MM.1S (cell line): ENCODE results near the gene NCBP1.

Source experiments
- EZH2phosphoT487 ChIP-seq: fragments of 300-600 bp; sonication (generic); IDR thresholded peaks from 2 replicates; pipeline ENCODE4 v1.6.1; 2018; ENCODE audit warnings: antibody characterized with exemption, low read length
- TF ChIP-seq, protein P1 (sequence below): fragments of 300-600 bp; sonication (generic); IDR thresholded peaks from 2 replicates; pipeline ENCODE4 v1.5.1; 2016; ENCODE audit warnings: antibody characterized with exemption, low read length, mixed read lengths

DNA sequence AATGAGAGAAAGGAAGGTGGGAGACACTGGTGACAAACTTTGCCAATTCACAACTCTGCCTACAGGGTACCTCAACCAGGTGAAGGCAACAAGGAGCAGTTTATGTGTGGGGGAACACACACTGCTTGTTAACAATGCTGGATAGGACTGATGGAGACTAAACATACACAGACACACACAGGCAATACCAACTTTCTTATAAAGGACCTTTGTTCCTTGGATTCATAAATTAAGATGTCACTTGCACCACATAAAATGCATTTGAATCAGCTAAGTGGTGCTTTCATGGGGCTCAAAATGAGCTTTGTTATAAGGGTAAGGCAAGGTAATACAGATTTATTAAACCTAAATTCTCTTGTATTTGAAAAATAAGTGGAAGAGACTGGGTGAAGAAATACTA is 4.5 kb upstream of the NCBP1 start:
- TF ChIP-seq, protein P1, sequence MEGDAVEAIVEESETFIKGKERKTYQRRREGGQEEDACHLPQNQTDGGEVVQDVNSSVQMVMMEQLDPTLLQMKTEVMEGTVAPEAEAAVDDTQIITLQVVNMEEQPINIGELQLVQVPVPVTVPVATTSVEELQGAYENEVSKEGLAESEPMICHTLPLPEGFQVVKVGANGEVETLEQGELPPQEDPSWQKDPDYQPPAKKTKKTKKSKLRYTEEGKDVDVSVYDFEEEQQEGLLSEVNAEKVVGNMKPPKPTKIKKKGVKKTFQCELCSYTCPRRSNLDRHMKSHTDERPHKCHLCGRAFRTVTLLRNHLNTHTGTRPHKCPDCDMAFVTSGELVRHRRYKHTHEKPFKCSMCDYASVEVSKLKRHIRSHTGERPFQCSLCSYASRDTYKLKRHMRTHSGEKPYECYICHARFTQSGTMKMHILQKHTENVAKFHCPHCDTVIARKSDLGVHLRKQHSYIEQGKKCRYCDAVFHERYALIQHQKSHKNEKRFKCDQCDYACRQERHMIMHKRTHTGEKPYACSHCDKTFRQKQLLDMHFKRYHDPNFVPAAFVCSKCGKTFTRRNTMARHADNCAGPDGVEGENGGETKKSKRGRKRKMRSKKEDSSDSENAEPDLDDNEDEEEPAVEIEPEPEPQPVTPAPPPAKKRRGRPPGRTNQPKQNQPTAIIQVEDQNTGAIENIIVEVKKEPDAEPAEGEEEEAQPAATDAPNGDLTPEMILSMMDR = no peak
- TF ChIP-seq EZH2phosphoT487 = no peak
